Activated B cell treated with CpG ODN at 0.5 μM for 24 hours (primary cell): ENCODE measurements around the gene DYNLT2B. TPM values are rescaled to one million over a fixed set of nuclear protein-coding genes. Genes with fewer than 3 reads are reported as not detected.
"Not testable (repeated sequence)": the region's sequence is repeated elsewhere in the genome, so short reads cannot be mapped to it uniquely, and the experiment has no call there.

ENCODE experiments used
- ATAC-seq: fragments of 200-7000 bp; cut with Tn5 transposase; one replicate; pipeline ENCODE4 v1.10.0; 2021; ENCODE audit warnings: low read depth, mild to moderate bottlenecking, moderate library complexity
- CTCF ChIA-PET: fragments of 350-600 bp; sonication (Branson Sonifier 250); formaldehyde crosslinking; loops from one replicate; lab custom pipeline; 2021; ENCODE audit warnings: antibody characterized with exemption; lab: Charles Lee
- POLR2A ChIA-PET: fragments of 350-600 bp; sonication (Branson Sonifier 250); formaldehyde crosslinking; loops from one replicate; lab custom pipeline; 2021; ENCODE audit warnings: antibody characterized with exemption; lab: Charles Lee
- DNase-seq: peaks from one replicate; pipeline ENCODE4 v3.0.0; 2022
- H3K27ac Mint-ChIP-seq: one replicate; pipeline ENCODE4 v1.8.0; 2020; ENCODE audit warnings: mixed read lengths
- H3K27me3 Mint-ChIP-seq: one replicate; pipeline ENCODE4 v1.8.0; 2021; ENCODE audit warnings: mixed read lengths
- H3K36me3 Mint-ChIP-seq: one replicate; pipeline ENCODE4 v1.8.0; 2021; ENCODE audit warnings: low read depth, mixed read lengths
- H3K4me1 Mint-ChIP-seq: one replicate; pipeline ENCODE4 v1.8.0; 2021; ENCODE audit warnings: mixed read lengths
- H3K4me3 Mint-ChIP-seq: one replicate; pipeline ENCODE4 v1.8.0; 2020; ENCODE audit warnings: mild to moderate bottlenecking, mixed read lengths
- H3K9me3 Mint-ChIP-seq: one replicate; pipeline ENCODE4 v1.8.0; 2020; ENCODE audit warnings: mixed read lengths
- CTCF ChIP-seq: fragments of 200-600 bp; IDR thresholded peaks from one replicate; pipeline ENCODE4 v1.8.0; 2022; ENCODE audit warnings: antibody characterized with exemption, mild to moderate bottlenecking
- intact Hi-C: fragments of 100-400 bp; cut with micrococcal nuclease; formaldehyde crosslinking; loops from one replicate; pipeline ENCODE4 v1.15.1; 2024
- total RNA-seq: library from RNA; stranded (reverse); gene quantifications from 2 replicates; pipeline ENCODE4 v1.2.3, GENCODE V29; 2022

The DYNLT2B gene
- total RNA-seq, 1 donor from 2014 or later: 5.2 TPM

- no peaks in the 10 kb centered on the region for H3K9me3 Mint-ChIP-seq
- H3K36me3 Mint-ChIP-seq: peaks cover 27% of the 10 kb centered on the region
- H3K4me3 Mint-ChIP-seq: no peak overlapping the region
- ATAC-seq: no peak
- H3K27ac Mint-ChIP-seq: no peak overlapping the region
- intact Hi-C loops: no loop called here
- ChIA-PET CTCF (no interaction called here), POLR2A (interaction anchor here (1.4 kb wide), 1 partner anchor 12 kb away, joined by 4 read pairs; no protein-coding TSS in a partner anchor)
- peaks cover 18% of the 10 kb centered on the region for H3K4me1 Mint-ChIP-seq
- no peaks in the 10 kb centered on the region for H3K27me3 Mint-ChIP-seq
- no peak for DNase-seq
- no peak for TF ChIP-seq CTCF
These were observed 30.7 kb upstream of the DYNLT2B start for GRCh38 chr3:196348698-196349097.

DNA sequence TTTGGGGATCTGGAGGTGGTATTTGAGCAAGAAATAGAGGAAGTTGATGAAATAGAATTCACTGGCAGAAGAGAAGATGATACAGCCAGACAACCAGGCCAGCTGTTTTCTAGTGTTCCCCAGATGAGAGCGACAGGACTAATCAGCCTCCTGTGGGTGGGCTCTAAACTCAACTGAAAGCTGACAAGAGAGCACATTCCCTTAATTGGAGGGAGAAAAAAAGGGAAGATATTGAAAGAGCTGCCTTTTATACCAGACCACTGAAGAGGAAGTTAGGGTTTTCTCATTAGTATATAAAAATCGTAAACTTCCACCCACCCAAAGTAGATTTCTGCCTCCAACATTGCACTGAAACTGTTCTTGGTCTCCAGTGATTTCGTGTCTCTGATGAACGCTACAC is 26.6 kb upstream of the DYNLT2B start:
- no peak for DNase-seq
- CTCF ChIA-PET: no interaction called here
- Mint-ChIP-seq H3K36me3 (peaks cover 17% of the 10 kb centered on the region), H3K27ac (peak overlapping the region; percentile 75), H3K4me1 (peaks cover 18% of the 10 kb centered on the region), H3K27me3 (no peaks in the 10 kb centered on the region), H3K4me3 (peak overlapping the region; percentile 54), H3K9me3 (no peaks in the 10 kb centered on the region)
- POLR2A ChIA-PET: interaction anchor here (1.5 kb wide), 1 partner anchor 27 kb away, joined by 7 read pairs; the partner anchor contains the start of gene DYNLT2B
- intact Hi-C loops: no loop called here
- TF ChIP-seq CTCF: no peak
- peak; percentile 25 for ATAC-seq

DNA sequence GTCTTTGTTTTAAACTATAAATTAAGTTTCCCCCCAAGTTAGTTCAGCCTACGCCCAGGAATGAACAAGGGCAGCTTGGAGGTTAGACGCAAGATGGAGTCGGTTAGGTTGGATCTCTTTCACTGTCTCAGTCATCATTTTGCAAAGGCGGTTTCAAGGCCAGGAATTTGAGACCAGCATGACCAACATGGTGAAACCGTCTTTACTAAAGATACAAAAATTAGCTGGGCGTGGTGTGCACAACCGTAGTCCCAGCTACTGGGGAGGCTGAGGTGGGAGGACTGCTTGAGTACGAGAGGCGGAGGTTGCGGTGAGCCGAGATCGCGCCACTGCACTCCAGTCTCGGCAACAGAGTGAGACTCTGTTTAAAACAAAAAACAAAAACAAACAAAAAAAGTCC is 25.9 kb upstream of the DYNLT2B start:
- ATAC-seq, DNase-seq, H3K4me3 Mint-ChIP-seq, H3K27ac Mint-ChIP-seq, H3K27me3 Mint-ChIP-seq, intact Hi-C loops, H3K9me3 Mint-ChIP-seq, CTCF ChIA-PET, POLR2A ChIA-PET: not testable (repeated sequence)
- H3K4me1 Mint-ChIP-seq: peaks cover 18% of the 10 kb centered on the region
- peaks cover 11% of the 10 kb centered on the region for H3K36me3 Mint-ChIP-seq

DNA sequence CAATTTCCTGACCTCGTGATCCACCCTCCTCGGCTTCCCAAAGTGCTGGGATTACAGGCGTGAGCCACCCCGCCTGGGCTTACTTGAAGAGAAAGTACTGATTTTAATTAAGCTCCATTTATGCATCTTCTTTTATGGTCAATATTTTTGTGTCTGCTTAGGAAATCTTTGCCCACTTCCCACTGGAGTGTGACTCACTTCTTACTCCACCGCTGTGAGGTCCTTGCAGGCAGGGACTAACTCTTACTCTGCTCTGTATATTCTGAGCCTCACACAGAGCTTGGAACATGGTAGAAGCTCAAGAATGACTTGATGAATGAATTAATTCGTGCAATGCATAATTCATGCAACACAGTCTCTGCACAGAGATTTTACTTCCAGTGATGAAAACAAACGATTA is 23.1 kb upstream of the DYNLT2B start:
- H3K4me1 Mint-ChIP-seq: peaks cover 18% of the 10 kb centered on the region
- no peaks in the 10 kb centered on the region for H3K36me3 Mint-ChIP-seq
- intact Hi-C loops: no loop called here
- no peak for ATAC-seq
- ChIA-PET POLR2A (no interaction called here), CTCF (no interaction called here)
- H3K4me3 Mint-ChIP-seq: no peak overlapping the region
- no peak for DNase-seq
- no peak for TF ChIP-seq CTCF
- no peak overlapping the region for H3K27ac Mint-ChIP-seq
- no peaks in the 10 kb centered on the region for H3K9me3 Mint-ChIP-seq
- peaks cover 2% of the 10 kb centered on the region for H3K27me3 Mint-ChIP-seq

DNA sequence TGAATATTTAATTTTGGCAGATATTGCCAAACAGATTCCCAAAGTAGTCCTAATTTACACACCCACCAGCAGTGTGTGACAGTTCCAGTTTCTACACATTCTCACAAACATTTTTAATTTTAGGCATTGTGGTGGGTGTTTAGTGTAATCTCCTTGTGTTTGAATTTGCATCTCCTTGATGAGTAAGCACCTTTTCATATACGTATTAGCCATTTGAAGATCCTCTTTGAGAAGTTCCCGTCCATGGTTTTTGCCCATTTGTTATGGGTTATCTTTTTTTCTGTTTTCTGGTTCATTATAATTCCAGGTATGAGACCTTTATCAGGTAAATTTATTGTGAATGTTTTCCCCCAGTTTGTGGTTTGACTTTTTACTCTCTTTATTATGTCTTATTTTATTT is 22.4 kb upstream of the DYNLT2B start:
- Mint-ChIP-seq H3K4me3 (no peak overlapping the region), H3K27me3 (peaks cover 2% of the 10 kb centered on the region), H3K4me1 (peaks cover 13% of the 10 kb centered on the region), H3K27ac (no peak overlapping the region), H3K36me3 (no peaks in the 10 kb centered on the region), H3K9me3 (no peaks in the 10 kb centered on the region)
- DNase-seq (no peak), ATAC-seq (no peak)
- POLR2A ChIA-PET: no interaction called here
- intact Hi-C loops: no loop called here
- CTCF ChIA-PET: no interaction called here
- no peak for TF ChIP-seq CTCF
